Uterus (tissue), 4 donors: ENCODE measurements around the gene MRPL42. TPM values are rescaled to one million over a fixed set of nuclear protein-coding genes. Genes with fewer than 3 reads are reported as not detected.

Source experiments
- DNase-seq, 2 donors: peaks; one replicate each; pipeline ENCODE4 v3.0.0-alpha.2; 2019 to 2020
- H3K27ac ChIP-seq, 2 donors: fragments of 200-600 bp; sonication (generic); 1 replicate in 1 of 2; 2 replicates in 1 of 2; pipeline ENCODE4 v1.5.1; 2016 to 2018
- H3K27me3 ChIP-seq, 2 donors: fragments of 200-600 bp; sonication (generic); one replicate each; pipeline ENCODE4 v1.5.1; 2018 to 2019; ENCODE audit warnings: control low read depth in 1 of 2
- H3K36me3 ChIP-seq, 2 donors: fragments of 200-600 bp; sonication (generic); one replicate each; pipeline ENCODE4 v1.5.1; 2019; ENCODE audit warnings: control low read depth in 1 of 2
- H3K4me1 ChIP-seq, 2 donors: fragments of 200-600 bp; sonication (generic); one replicate each; pipeline ENCODE4 v1.5.1; 2018 to 2019; ENCODE audit warnings: control low read depth in 1 of 2
- H3K4me3 ChIP-seq, 2 donors: fragments of 200-600 bp; sonication (generic); 1 replicate in 1 of 2; 2 replicates in 1 of 2; pipeline ENCODE4 v1.5.1; 2018 to 2019; ENCODE audit warnings: mild to moderate bottlenecking in 1 of 2
- H3K9me3 ChIP-seq, 2 donors: fragments of 200-600 bp; sonication (generic); one replicate each; pipeline ENCODE4 v1.5.1; 2019; ENCODE audit warnings: control low read depth in 1 of 2
- CTCF ChIP-seq, 4 experiments: fragments of 200-600 bp in 2 of 4; fragments of 450-650 bp in 2 of 4; sonication (generic) in 2 of 4; IDR thresholded peaks; one replicate each; pipeline ENCODE4 v1.5.1; 2016 to 2019; ENCODE audit warnings: antibody characterized with exemption in 4 of 4, mild to moderate bottlenecking in 2 of 4, moderate library complexity in 1 of 4
- POLR2A ChIP-seq, 2 donors: fragments of 450-650 bp; IDR thresholded peaks; one replicate each; pipeline ENCODE4 v1.6.1; 2016; ENCODE audit warnings: antibody characterized with exemption in 2 of 2, mild to moderate bottlenecking in 1 of 2, moderate library complexity in 1 of 2
- intact Hi-C: fragments of 100-400 bp; cut with DNase I; formaldehyde crosslinking; loops from one replicate; pipeline ENCODE4 v1.15.1; 2023; ENCODE audit warnings: low total_unique reads
- small RNA-seq: library from RNA; depleted of rRNA; stranded (forward); fragments of <200 nt; gene quantifications from one replicate; pipeline ENCODE3, GENCODE V24; 2016
- total RNA-seq, 4 donors: library from RNA; depleted of rRNA in 3 of 4; stranded (reverse); fragments of >200 nt in 3 of 4; gene quantifications; one replicate each; pipeline versions ENCODE4 v1.1.0 to v1.2.4, GENCODE V29; 2014 to 2023
- donor health status: DM: yes; HTN: yes; CAD: no.

The MRPL42 gene
- total RNA-seq, 4 donors from 2014 or later, result 59.4 to 130 (median 69.8) TPM

- Histone ChIP-seq H3K9me3 (no peaks in the 10 kb centered on the region), H3K27ac (no peak overlapping the region), H3K36me3 (no peaks in the 10 kb centered on the region), H3K27me3 (no peaks in the 10 kb centered on the region), H3K4me1 (no peaks in the 10 kb centered on the region), H3K4me3 (no peak overlapping the region)
- no peak for DNase-seq
- no peak for TF ChIP-seq CTCF (IDR thresholded peaks at IDR 0.05)
- TF ChIP-seq POLR2A (IDR thresholded peaks at IDR 0.05), result no peak
- intact Hi-C loops, result no loop called here
Observed at GRCh38 chr12:93565760-93566159, 98.4 kb downstream of the MRPL42 start.

Small RNAs within 50 kb of the gene (small RNA-seq; reads per million reads assigned to genes)
- gene RF00019, result not detected

Other genes starting within 250 kb of the MRPL42 start
- 100 to 1,000 TPM in 1 of 4 donors, 10 to 100 TPM in 3; 15.1 to 107 (median 52.8) TPM for gene NUDT4, start 89.6 kb upstream of the MRPL42 start, total RNA-seq
- gene UBE2N, start 25.6 kb upstream of the MRPL42 start, total RNA-seq, result 100 to 1,000 TPM in 1 of 4 donors, 10 to 100 TPM in 3; 22.4 to 102 (median 31.4) TPM
- gene SOCS2, start 105.2 kb downstream of the MRPL42 start, total RNA-seq, result 100 to 1,000 TPM in 2 of 4 donors, 10 to 100 TPM in 2; 55.0 to 345 (median 112) TPM
- gene CRADD, start 209.9 kb downstream of the MRPL42 start, total RNA-seq, result 100 to 1,000 TPM in 1 of 4 donors, 10 to 100 TPM in 3; 26.4 to 105 (median 49.2) TPM